ENCODE results near the gene DHX16. TPM values are rescaled to one million over a fixed set of nuclear protein-coding genes. Genes with fewer than 3 reads are reported as not detected.

DHX16 gene
- total and polyA plus RNA-seq, 9 of the 15 experiments (the other 6 are each of a cell fraction or from before 2014, with no cell fraction given) = 14.6 to 66.1 (median 47.5) TPM

GRCh38 chr6:30615958-30616810, 56.6 kb downstream of the DHX16 start (continued):
- TF ChIP-seq ERF (CRISPR knock-in tag; IDR thresholded peaks at IDR 0.05) (peak; percentile 92; the same call in 1 of the 2 replicates), RBM25 (IDR thresholded peaks at IDR 0.05; ENCODE audit: low read depth, low read length, severe bottlenecking) (peak; percentile 3), MAFF (IDR thresholded peaks at IDR 0.05; ENCODE audit: low read length) (peak; percentile 97), CBX1 (IDR thresholded peaks at IDR 0.05; ENCODE audit: low read depth) (no peak; the same call in 1 of the 2 replicates), TFAP4 (CRISPR knock-in tag; IDR thresholded peaks at IDR 0.05; ENCODE audit: borderline replicate concordance) (peak; percentile 42; the same call in 1 of the 2 replicates), GATA2 (CRISPR knock-in tag; IDR thresholded peaks at IDR 0.05) (no peak), ZKSCAN1 (IDR thresholded peaks at IDR 0.05; ENCODE audit: low read depth, low read length) (peak; percentile 5; the same call in 1 of the 2 replicates), TOE1 (IDR thresholded peaks at IDR 0.05; ENCODE audit: borderline replicate concordance) (0 out of 2 replicates have a peak, but pooled peaks have one; percentile 16), TOE1 (CRISPR knock-in tag; IDR thresholded peaks at IDR 0.05; ENCODE audit: borderline replicate concordance, low read depth) (0 out of 2 replicates have a peak, but pooled peaks have one; percentile 75)

Measured in K562 (cell line).